HG02610 (cell line): ENCODE data around the gene PICK1.
"Not testable (repeated sequence)": the region's sequence is repeated elsewhere in the genome, so short reads cannot be mapped to it uniquely, and the experiment has no call there.

Source experiments
- ATAC-seq: cut with Tn5 transposase; IDR thresholded peaks from one replicate; pipeline ENCODE4 v1.9.1; 2021; ENCODE audit warnings: mild to moderate bottlenecking, moderate library complexity; ENCODE audit not compliant: unreplicated experiment

Gene PICK1

GRCh38 chr22:38073150-38074130 is 16.2 kb downstream of the PICK1 start:
- no peak for ATAC-seq

GRCh38 chr22:38074181-38075104 is 17.2 kb downstream of the PICK1 start:
- ATAC-seq: no peak

DNA sequence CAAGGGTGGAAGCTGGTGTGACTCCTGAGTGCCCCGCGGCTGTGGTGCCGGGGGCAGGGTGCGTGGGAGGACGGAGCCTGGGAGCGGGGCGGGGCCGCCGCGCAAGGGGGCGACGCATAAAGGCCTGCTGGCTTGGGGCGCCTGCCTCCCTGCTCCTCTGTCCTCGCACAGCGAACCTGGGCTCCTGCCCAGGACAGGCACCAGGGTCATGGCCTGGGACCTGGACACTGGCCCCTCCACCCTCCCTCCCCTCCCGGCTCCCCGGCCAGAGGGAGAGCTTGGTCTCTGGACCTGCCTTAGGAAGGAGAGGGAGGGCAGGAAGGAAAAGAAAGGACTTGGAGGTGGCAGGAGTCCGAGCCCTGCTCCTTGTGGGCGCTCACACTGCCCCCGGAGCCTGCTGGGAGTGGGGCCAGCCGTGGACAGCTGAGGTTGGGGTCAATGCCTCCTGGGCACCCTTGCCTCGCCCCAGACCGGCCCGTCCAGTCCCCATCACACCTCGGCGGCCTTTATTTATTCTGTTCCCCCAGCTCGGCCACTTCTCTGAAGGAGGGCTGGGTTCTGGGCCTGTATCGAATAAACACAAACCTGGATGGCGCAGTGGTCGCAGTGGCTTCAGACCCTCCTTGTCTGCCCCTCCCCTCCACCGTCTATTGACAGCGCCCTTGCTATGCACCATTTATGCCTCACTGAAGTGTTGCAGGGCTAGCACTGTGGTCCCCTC is 18.1 kb downstream of the PICK1 start:
- ATAC-seq: no peak

DNA sequence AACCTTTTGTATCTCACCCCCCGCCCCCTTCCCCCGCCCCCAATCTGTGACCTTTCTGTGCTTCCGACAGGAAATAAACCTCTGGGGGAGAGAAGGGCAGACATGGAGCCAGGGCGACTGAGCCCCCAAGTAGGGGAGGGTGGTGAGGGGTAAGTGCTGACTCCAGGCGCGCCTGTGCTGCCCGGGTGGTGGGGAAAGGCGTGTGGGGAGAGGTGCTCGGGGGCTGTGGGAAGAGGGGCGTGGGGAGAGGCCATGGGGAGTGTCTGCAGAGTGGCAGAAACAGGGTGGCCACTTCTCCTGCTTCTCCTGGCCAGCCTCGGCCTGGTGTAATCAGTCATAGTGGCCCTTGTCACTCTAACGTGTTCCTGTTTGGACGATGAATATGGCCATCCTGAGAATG is 18.8 kb downstream of the PICK1 start:
- no peak for ATAC-seq

GRCh38 chr22:38077096-38077495 is 19.9 kb downstream of the PICK1 start:
- ATAC-seq: no peak

DNA sequence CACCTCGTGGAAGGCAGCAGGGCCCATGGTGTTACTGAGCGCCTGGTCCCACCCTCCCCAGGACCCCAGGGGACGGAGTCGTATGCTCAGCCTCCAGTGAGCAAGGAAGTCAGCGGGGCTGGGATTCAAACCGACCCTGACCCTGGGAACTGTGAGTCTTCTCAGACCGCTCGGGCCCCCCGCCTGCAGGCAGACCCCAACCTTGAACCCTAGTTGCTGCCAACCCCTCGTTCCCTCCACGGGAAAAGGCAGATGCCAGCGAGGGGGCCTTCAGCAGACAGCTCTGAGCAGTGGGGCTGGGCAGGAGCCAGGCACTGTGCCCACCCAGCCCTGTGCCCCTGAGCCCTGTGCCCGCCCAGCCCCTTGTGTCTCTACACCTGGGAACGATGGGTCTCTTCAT is 20.4 kb downstream of the PICK1 start:
- ATAC-seq: no peak

DNA sequence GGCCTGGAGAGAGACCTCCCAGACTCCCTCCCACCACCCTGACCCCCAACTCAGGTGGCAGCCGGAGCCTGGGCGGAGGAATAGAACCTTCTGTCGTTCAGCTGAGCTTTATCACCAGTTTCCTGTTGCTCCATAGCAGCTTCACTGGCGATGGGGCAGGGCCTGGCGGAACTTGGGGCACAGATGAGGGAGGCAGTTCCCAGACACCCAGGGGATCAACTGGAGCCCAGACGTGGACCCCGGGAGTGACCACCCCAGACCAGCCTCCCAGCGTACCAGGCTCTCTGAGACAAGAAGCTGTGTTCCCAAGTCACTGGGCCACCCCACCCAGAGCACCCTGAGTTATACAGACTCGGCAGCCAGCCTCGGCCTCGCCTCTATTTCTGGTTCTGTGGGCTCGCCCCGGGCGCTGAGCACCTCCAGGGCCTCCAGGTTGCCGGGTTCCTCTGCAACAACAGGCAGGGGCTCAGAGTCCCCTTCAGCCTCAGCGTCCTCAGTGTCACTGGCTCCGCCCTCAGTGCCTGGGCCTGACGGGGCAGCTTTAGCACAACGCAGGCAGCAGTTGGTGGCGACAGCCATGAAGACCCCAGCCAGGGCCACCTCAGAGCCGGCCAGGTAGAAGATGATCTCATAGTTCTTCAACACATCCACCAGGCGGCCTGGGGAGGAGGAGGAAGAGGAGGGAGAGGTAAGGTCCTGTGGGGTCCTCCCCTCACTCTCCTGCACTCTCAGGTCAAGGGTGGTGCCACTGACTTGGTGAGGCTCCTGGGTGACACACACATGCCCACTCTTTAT is 21.0 kb downstream of the PICK1 start:
- ATAC-seq: no peak

DNA sequence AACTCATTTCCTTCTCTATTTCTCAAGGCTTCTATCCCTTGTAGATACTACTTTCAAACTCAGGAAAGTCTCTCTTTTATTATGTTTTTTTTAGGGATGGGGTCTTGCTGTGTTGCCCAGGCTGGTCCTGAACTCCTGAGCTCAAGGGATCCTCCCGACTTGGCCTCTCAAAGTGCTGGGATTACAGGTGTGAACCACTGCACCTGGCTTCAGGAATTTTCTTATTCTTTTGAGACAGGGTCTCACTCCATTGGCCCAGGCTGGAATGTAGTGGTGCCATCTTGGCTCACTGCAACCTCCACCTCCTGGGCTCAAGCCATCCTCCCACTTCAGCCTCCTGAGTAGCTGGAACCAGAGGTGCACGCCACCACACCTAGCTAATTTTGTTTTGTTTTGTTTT is 22.0 kb downstream of the PICK1 start:
- ATAC-seq: not testable (repeated sequence)

GRCh38 chr22:38079804-38080203 is 22.6 kb downstream of the PICK1 start:
- ATAC-seq: no peak

- no peak for ATAC-seq
Measured at GRCh38 chr22:38080474-38080849, 23.3 kb downstream of the PICK1 start.

GRCh38 chr22:38080850-38081635 is 23.8 kb downstream of the PICK1 start:
- no peak for ATAC-seq

DNA sequence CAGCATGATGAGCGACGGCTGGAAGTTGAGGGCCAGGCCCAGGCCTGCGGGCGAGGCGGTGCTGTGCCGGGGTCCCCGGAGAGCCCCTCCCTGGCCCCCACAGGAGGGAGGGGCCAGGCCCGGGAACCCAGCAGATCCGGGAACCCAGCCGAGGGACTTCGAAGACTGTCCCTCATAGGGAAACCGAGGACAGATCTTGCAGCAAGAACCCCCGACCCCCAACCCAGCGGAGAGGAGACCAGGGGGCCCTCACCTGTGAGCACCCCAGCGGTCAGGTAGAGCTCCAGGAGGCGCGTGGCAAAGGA is 24.4 kb downstream of the PICK1 start:
- ATAC-seq: no peak

DNA sequence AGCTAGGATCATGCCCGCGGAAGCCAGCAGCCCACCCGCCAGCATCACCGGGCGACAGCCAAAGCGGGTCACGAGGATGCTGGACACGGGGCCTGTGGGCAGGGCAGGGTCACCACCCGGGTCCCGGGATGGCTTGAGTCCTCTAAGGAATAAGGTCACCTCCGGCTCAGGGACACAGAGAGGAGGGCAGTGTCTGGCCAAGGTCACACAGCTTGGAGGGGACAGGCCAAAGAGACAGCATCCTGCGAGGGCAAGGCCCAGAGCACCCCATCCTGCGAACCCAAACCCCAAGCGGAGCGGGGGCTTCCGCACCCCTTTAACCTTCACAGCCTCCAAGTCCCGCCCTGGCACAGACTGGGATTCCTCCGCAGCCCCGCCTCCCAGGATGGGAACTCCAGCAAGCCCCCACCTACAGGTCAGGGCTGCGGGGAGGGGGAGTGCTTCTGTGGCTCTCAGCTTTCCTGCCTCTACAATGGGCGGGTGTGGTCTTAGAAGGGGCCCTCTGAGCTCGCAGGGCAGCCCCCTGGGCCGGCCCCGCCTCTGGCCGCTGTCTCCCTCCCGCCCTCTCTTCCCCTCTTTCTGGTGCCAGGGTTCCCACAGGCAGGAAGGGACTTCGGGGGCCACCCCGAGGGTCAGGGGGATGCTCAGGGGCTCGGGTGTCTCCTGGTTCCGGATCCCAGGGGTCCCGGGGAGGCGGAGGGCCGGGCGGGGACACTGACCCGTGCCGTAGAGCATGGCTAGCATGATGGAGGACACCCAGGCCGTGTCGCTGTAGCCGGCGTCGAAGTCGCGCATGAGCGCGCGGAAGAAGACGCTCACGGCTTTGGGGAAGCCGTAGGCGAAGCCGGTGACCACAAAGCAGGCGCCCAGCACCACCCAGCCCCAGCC is 25.0 kb downstream of the PICK1 start:
- no peak for ATAC-seq

GRCh38 chr22:38082986-38083710 is 25.9 kb downstream of the PICK1 start:
- ATAC-seq: no peak

DNA sequence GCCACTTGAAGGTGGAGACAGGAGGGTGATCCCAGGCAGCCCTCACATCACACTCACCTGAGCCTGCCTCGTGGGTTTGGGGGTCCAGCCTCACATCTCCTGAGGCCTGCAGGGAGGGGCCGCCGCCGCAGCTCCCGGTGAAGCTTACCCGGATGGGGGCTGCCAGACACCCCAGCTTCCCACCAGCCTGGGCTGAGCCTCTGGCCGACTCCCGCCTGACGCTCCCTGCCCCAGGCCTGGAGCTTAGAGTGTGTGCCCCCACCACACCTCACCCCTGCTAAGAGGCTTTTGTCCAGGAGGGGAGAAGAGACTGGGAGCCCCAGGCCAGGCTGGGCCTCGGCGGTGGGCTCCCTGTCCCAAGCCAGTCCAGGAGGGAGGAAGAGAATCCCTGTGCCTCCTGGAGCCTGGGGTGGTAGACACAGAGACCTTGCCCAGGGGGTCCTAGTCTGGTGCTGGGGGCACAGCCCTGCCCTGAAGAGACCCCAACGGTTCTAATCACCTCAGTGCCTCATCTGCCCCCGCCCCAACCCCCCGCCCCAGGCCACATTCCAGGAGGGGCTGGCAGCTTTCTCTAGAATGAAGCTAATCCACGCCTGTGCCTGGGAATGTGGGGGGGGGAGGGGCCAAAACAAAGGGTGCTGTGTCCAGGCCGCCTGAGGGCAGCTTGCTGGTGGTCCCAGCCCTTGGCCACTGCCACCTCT is 26.9 kb downstream of the PICK1 start, which contains the start of gene SLC16A8:
Gene SLC16A8, minus strand, starts transcription at position 254 of the 701 bp plus-strand sequence. CDS start 1,311 bp downstream, outside the sequence.
- ATAC-seq: no peak

- ATAC-seq: no peak
Measured at GRCh38 chr22:38085056-38085455, 27.9 kb downstream of the PICK1 start.

DNA sequence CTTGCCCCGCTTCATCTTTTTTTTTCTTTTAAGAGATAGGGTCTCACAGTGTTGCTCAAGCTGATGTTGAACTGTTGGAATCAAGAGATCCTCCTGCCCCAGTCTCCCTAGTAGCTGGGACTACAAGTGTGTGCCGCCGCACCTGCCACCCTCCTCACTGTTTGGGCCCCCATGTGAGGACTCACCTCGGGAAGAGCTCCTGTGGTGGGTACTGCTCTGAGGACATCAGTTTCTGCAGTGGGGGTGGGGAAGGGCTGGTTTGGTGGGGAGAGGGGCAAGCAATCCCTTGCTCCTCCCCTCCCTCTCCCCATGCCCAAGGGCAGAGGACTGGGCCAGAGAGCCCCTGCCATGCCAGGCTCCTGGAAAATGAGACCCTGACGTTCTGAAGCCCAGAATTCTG is 28.3 kb downstream of the PICK1 start:
- no peak for ATAC-seq
